H9 (cell line): ENCODE data around the gene MAGEA11. TPM values are rescaled to one million over a fixed set of nuclear protein-coding genes. Genes with fewer than 3 reads are reported as not detected.

Experiments used
- DNase-seq: peaks from one replicate; pipeline ENCODE4 v3.0.0-alpha.2; 2017
- H2AFZ ChIP-seq: one replicate; pipeline ENCODE4 v1.6.1; 2013; ENCODE audit warnings: mild to moderate bottlenecking, low read length, control low read depth, moderate library complexity
- H2AK5ac ChIP-seq: 2 replicates; pipeline ENCODE4 v1.6.1; 2013; ENCODE audit warnings: low read length, control low read depth, mixed read lengths; ENCODE audit not compliant: insufficient read length
- H2BK120ac ChIP-seq: one replicate; pipeline ENCODE4 v1.6.1; 2013; ENCODE audit warnings: low read depth, mild to moderate bottlenecking, low read length, control low read depth, inconsistent platforms; ENCODE audit not compliant: poor library complexity, severe bottlenecking
- H2BK12ac ChIP-seq: 2 replicates; pipeline ENCODE4 v1.6.1; 2013; ENCODE audit warnings: low read length, control low read depth, mixed read lengths, low read depth; ENCODE audit not compliant: insufficient read length
- H2BK15ac ChIP-seq: 2 replicates; pipeline ENCODE4 v1.6.1; 2013; ENCODE audit warnings: low read depth, low read length, control low read depth
- H2BK20ac ChIP-seq: one replicate; pipeline ENCODE4 v1.6.1; 2013; ENCODE audit warnings: low read depth, mild to moderate bottlenecking, low read length, control low read depth, inconsistent platforms; ENCODE audit not compliant: poor library complexity, severe bottlenecking
- H2BK5ac ChIP-seq: 2 replicates; pipeline ENCODE4 v1.6.1; 2013; ENCODE audit warnings: low read length, control low read depth, mixed read lengths; ENCODE audit not compliant: insufficient read length
- H3K14ac ChIP-seq: 2 replicates; pipeline ENCODE4 v1.6.1; 2013; ENCODE audit warnings: low read length, control low read depth; ENCODE audit not compliant: insufficient read depth
- H3K18ac ChIP-seq: 2 replicates; pipeline ENCODE4 v1.6.1; 2013; ENCODE audit warnings: low read depth, mild to moderate bottlenecking, mixed read lengths, low read length, control low read depth; ENCODE audit not compliant: insufficient read length
- H3K23ac ChIP-seq: 2 replicates; pipeline ENCODE4 v1.6.1; 2013; ENCODE audit warnings: low read length, control low read depth, mixed read lengths, low read depth; ENCODE audit not compliant: insufficient read length
- H3K23me2 ChIP-seq: 2 replicates; pipeline ENCODE4 v1.6.1; 2013; ENCODE audit warnings: low read depth, mild to moderate bottlenecking, mixed read lengths, low read length, control low read depth; ENCODE audit not compliant: insufficient read length, poor library complexity, severe bottlenecking
- H3K27ac ChIP-seq: 2 replicates; pipeline ENCODE4 v1.5.1; 2013; ENCODE audit warnings: low read length, control low read depth, mixed read lengths, low read depth; ENCODE audit not compliant: insufficient read length
- H3K27me3 ChIP-seq: 2 replicates; pipeline ENCODE4 v1.6.1; 2013; ENCODE audit warnings: low read length, control low read depth, inconsistent platforms; ENCODE audit not compliant: insufficient read depth
- H3K4ac ChIP-seq: 2 replicates; pipeline ENCODE4 v1.6.1; 2013; ENCODE audit warnings: low read depth, mild to moderate bottlenecking, control low read depth, inconsistent platforms, low read length, moderate library complexity
- H3K4me1 ChIP-seq: 2 replicates; pipeline ENCODE4 v1.6.1; 2013; ENCODE audit warnings: low read length, control low read depth, inconsistent platforms; ENCODE audit not compliant: insufficient read depth
- H3K4me2 ChIP-seq: 2 replicates; pipeline ENCODE4 v1.6.1; 2013; ENCODE audit warnings: low read length, control low read depth, mixed read lengths; ENCODE audit not compliant: insufficient read length, insufficient read depth
- H3K56ac ChIP-seq: 2 replicates; pipeline ENCODE4 v1.6.1; 2013; ENCODE audit warnings: low read depth, mild to moderate bottlenecking, mixed read lengths, low read length, control low read depth; ENCODE audit not compliant: insufficient read length
- H3K79me1 ChIP-seq: 2 replicates; pipeline ENCODE4 v1.6.1; 2013; ENCODE audit warnings: low read depth, mild to moderate bottlenecking, moderate library complexity, low read length, control low read depth, inconsistent platforms; ENCODE audit not compliant: insufficient read depth, poor library complexity, severe bottlenecking
- H3K79me2 ChIP-seq: 2 replicates; pipeline ENCODE4 v1.6.1; 2013; ENCODE audit warnings: low read length, control low read depth, inconsistent platforms; ENCODE audit not compliant: insufficient read depth
- H3K9ac ChIP-seq: 2 replicates; pipeline ENCODE4 v1.6.1; 2013; ENCODE audit warnings: low read length, control low read depth, mixed read lengths; ENCODE audit not compliant: insufficient read length; ENCODE audit errors: extremely low read depth
- H3K9me3 ChIP-seq: one replicate; pipeline ENCODE4 v1.6.1; 2013; ENCODE audit warnings: low read depth, low read length, inconsistent platforms; ENCODE audit not compliant: control insufficient read depth
- H3T11ph ChIP-seq: one replicate; pipeline ENCODE4 v1.6.1; 2013; ENCODE audit warnings: mild to moderate bottlenecking, low read length, control low read depth, inconsistent platforms
- H4K20me1 ChIP-seq: one replicate; pipeline ENCODE4 v1.6.1; 2013; ENCODE audit not compliant: control insufficient read depth, insufficient read length, insufficient read depth
- H4K5ac ChIP-seq: 2 replicates; pipeline ENCODE4 v1.6.1; 2013; ENCODE audit warnings: low read depth, mild to moderate bottlenecking, mixed read lengths, low read length, control low read depth; ENCODE audit not compliant: insufficient read length
- H4K8ac ChIP-seq: replicated peaks from 2 replicates; pipeline ENCODE4 v1.6.1; 2013; ENCODE audit warnings: low read length, control low read depth, mixed read lengths, low read depth; ENCODE audit not compliant: insufficient read length
- H4K91ac ChIP-seq: 2 replicates; pipeline ENCODE4 v1.6.1; 2013; ENCODE audit warnings: low read depth, mild to moderate bottlenecking, moderate library complexity, mixed read lengths, low read length, control low read depth; ENCODE audit not compliant: insufficient read length
- H3K27ac Mint-ChIP-seq, 3 experiments: 2 replicates in 2 of 3; 3 replicates in 1 of 3; pipeline ENCODE4 v1.8.0; 2020 to 2021; ENCODE audit warnings: mixed read lengths in 3 of 3, mild to moderate bottlenecking in 1 of 3, moderate library complexity in 1 of 3
- H3K27me3 Mint-ChIP-seq: 2 replicates; pipeline ENCODE4 v1.8.0; 2021; ENCODE audit warnings: low read depth, mild to moderate bottlenecking, moderate library complexity, mixed read lengths
- H3K36me3 Mint-ChIP-seq, 3 experiments: 2 replicates in 2 of 3; 3 replicates in 1 of 3; pipeline ENCODE4 v1.8.0; 2020 to 2021; ENCODE audit warnings: low read depth in 3 of 3, mixed read lengths in 3 of 3; ENCODE audit not compliant: insufficient read depth in 1 of 3
- H3K4me1 Mint-ChIP-seq, 2 experiments: 2 replicates each; pipeline ENCODE4 v1.8.0; 2020; ENCODE audit warnings: mixed read lengths in 2 of 2
- H3K4me3 Mint-ChIP-seq, 2 experiments: 2 replicates in 1 of 2; 3 replicates in 1 of 2; pipeline ENCODE4 v1.8.0; 2020 to 2021; ENCODE audit warnings: mild to moderate bottlenecking in 2 of 2, mixed read lengths in 2 of 2, moderate library complexity in 1 of 2
- H3K9me3 Mint-ChIP-seq, 2 experiments: 2 replicates in 1 of 2; 3 replicates in 1 of 2; pipeline ENCODE4 v1.8.0; 2020; ENCODE audit warnings: mild to moderate bottlenecking in 2 of 2, mixed read lengths in 2 of 2, moderate library complexity in 1 of 2
- CTCF ChIP-seq: fragments of 200-600 bp; sonication (generic); conservative IDR thresholded peaks from 3 replicates; pipeline ENCODE4 v1.8.0; 2021; ENCODE audit warnings: antibody characterized with exemption, mild to moderate bottlenecking
- WGBS: extraction: QIAGEN DNeasy Blood & Tissue Kit; methylation state at CpG from one replicate; pipeline ENCODE4 v1.1.7; 2013; ENCODE audit warnings: missing lambda C conversion rate, low lambda C conversion rate, mixed read lengths; ENCODE audit not compliant: insufficient read length; ENCODE audit errors: extremely low coverage; 5-methylcytosine and 5-hydroxymethylcytosine counted together
- total RNA-seq: library from RNA; stranded (reverse); gene quantifications from 2 replicates; pipeline ENCODE4 v1.2.1, GENCODE V29; 2021

Gene MAGEA11
- total RNA-seq, 1 experiment from 2014 or later: not detected

GRCh38 chrX:149688552-149688951 is 23.3 kb upstream of the MAGEA11 start:
- Histone ChIP-seq H3K56ac (no peak overlapping the region), H2BK12ac (no peak overlapping the region), H2AK5ac (no peak overlapping the region), H2BK120ac (no peak overlapping the region), H4K20me1 (no peaks in the 10 kb centered on the region), H4K8ac (no peak overlapping the region), H3K23me2 (no peaks in the 10 kb centered on the region), H3K79me2 (no peaks in the 10 kb centered on the region), H3K79me1 (no peaks in the 10 kb centered on the region), H3K4me1 (no peaks in the 10 kb centered on the region), H3K23ac (no peak overlapping the region), H3K4ac (no peak overlapping the region), H2BK15ac (no peak overlapping the region), H2BK20ac (no peak overlapping the region), H3K14ac (no peak overlapping the region), H3K27me3 (no peaks in the 10 kb centered on the region), H2BK5ac (no peak overlapping the region), H3K9ac (no peak overlapping the region), H2AFZ (no peak overlapping the region), H3T11ph (no peak overlapping the region), H3K9me3 (peaks cover 41% of the 10 kb centered on the region), H4K91ac (no peak overlapping the region), H3K18ac (no peak overlapping the region), H3K4me2 (no peak overlapping the region), H4K5ac (no peak overlapping the region), H3K27ac (no peak overlapping the region)
- TF ChIP-seq CTCF: no peak
- Mint-ChIP-seq H3K36me3 (peaks cover 7 to 32% (median 17%) of the 10 kb centered on the region in 3 experiments; a peak in 6 of 7 replicates), H3K4me3 (no peak overlapping the region), H3K27ac (no peak overlapping the region), H3K4me1 (peaks cover 4 to 7% of the 10 kb centered on the region in 2 experiments), H3K27me3 (peaks cover 5% of the 10 kb centered on the region), H3K9me3 (peaks cover 80 to 82% of the 10 kb centered on the region in 2 experiments)
- no peak for DNase-seq
- no CpG with 5 or more reads among the region's 1 CpG for WGBS
